Measurements from ENCODE around the gene MRPL58. TPM values are rescaled to one million over a fixed set of nuclear protein-coding genes. Genes with fewer than 3 reads are reported as not detected.

Gene MRPL58
- total and polyA plus RNA-seq, 4 donors = 14.7 to 55.5 (median 35.7) TPM

- Histone ChIP-seq H3K4me1 (ENCODE audit: control insufficient read depth in 5 of 5, insufficient read depth in 5 of 5, low read length in 5 of 5) (peaks cover 0 to 5% (median 0%) of the 10 kb centered on the region in 5 donors), H3K27me3 (ENCODE audit: control insufficient read depth in 3 of 3, insufficient read depth in 3 of 3, low read length in 2 of 3) (no peaks in the 10 kb centered on the region), H3K9me3 (ENCODE audit: control insufficient read depth in 4 of 4, insufficient read depth in 3 of 4, low read length in 3 of 4) (peaks cover 0 to 3% (median 0%) of the 10 kb centered on the region in 4 donors), H3K9ac (ENCODE audit: insufficient read depth in 1 of 2, low read length in 2 of 2) (no peak overlapping the region), H3K36me3 (ENCODE audit: control insufficient read depth in 4 of 4, insufficient read depth in 4 of 4, low read length in 4 of 4) (peaks cover 2 to 42% (median 29%) of the 10 kb centered on the region in 4 donors), H3K4me3 (no peak overlapping the region), H3K27ac (ENCODE audit: low read depth in 1 of 2, low read length in 1 of 2) (no peak overlapping the region)
- ATAC-seq (ENCODE audit: insufficient read depth, low FRiP score) (no peak), DNase-seq (no peak)
- 90 to 95% methylated on average over 8 of the region's 8 CpGs for whole genome bisulfite sequencing, 2 donors
- TF ChIP-seq, protein P1, sequence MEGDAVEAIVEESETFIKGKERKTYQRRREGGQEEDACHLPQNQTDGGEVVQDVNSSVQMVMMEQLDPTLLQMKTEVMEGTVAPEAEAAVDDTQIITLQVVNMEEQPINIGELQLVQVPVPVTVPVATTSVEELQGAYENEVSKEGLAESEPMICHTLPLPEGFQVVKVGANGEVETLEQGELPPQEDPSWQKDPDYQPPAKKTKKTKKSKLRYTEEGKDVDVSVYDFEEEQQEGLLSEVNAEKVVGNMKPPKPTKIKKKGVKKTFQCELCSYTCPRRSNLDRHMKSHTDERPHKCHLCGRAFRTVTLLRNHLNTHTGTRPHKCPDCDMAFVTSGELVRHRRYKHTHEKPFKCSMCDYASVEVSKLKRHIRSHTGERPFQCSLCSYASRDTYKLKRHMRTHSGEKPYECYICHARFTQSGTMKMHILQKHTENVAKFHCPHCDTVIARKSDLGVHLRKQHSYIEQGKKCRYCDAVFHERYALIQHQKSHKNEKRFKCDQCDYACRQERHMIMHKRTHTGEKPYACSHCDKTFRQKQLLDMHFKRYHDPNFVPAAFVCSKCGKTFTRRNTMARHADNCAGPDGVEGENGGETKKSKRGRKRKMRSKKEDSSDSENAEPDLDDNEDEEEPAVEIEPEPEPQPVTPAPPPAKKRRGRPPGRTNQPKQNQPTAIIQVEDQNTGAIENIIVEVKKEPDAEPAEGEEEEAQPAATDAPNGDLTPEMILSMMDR (IDR thresholded peaks at IDR 0.05; ENCODE audit: control extremely low read depth, extremely low read depth) = no peak
These were observed 52.0 kb downstream of the MRPL58 start for GRCh38 chr17:75064460-75064859.

DNA sequence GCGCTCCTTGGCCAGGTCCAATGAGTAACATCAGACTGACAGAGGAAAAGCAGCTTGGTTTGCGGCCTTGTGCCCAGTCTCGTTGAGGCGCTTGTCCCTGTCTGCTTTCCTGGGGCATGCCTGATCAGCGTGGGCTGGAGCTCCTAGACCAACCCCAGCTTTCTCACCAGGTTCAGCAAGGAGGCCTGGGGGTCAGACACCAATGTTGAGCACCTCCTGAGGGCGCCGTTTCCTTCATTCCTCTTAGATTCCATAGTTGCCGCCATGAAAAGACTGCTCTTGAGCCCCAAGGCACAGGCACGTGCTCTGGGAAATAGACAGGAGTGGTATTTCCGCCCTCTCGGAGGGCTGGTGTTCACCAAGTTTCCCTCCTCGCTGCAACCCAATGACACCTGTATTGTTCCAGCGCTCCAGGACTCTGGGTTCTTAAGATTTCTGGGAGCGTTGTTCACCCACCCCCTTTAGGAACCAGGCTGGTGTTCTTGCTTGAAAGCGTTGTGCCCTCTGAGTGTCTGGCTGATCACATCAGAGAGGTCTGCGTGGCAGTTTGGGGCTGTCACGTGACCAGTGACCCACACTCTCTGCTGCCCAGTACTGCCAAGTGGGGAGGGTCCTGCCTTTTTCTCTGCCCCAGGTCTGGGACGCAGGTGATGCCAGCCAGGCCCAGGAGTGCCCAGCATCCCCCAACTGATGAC, 52.5 kb downstream of the MRPL58 start:
- no peak overlapping the region for H3K27ac ChIP-seq (ENCODE audit: low read depth in 1 of 2, low read length in 1 of 2)
- DNase-seq (no peak), ATAC-seq (ENCODE audit: insufficient read depth, low FRiP score) (no peak)
- peaks cover 0 to under 1% (median 0%) of the 10 kb centered on the region in 5 donors for H3K4me1 ChIP-seq (ENCODE audit: control insufficient read depth in 5 of 5, insufficient read depth in 5 of 5, low read length in 5 of 5)
- no peak overlapping the region for H3K4me3 ChIP-seq
- peaks cover 0 to 3% (median 0%) of the 10 kb centered on the region in 4 donors for H3K9me3 ChIP-seq (ENCODE audit: control insufficient read depth in 4 of 4, insufficient read depth in 3 of 4, low read length in 3 of 4)
- WGBS, 2 donors = 95 to 96% methylated on average over 18 of the region's 18 CpGs
- TF ChIP-seq, protein P1 (IDR thresholded peaks at IDR 0.05; ENCODE audit: control extremely low read depth, extremely low read depth) = no peak
- H3K9ac ChIP-seq (ENCODE audit: insufficient read depth in 1 of 2, low read length in 2 of 2) = no peak overlapping the region
- H3K36me3 ChIP-seq (ENCODE audit: control insufficient read depth in 4 of 4, insufficient read depth in 4 of 4, low read length in 4 of 4) = peaks cover 0 to 41% (median 26%) of the 10 kb centered on the region in 4 donors
- no peaks in the 10 kb centered on the region for H3K27me3 ChIP-seq (ENCODE audit: control insufficient read depth in 3 of 3, insufficient read depth in 3 of 3, low read length in 2 of 3)

- DNase-seq (no peak), ATAC-seq (ENCODE audit: insufficient read depth, low FRiP score) (no peak)
- Histone ChIP-seq H3K4me1 (ENCODE audit: control insufficient read depth in 5 of 5, insufficient read depth in 5 of 5, low read length in 5 of 5) (no peaks in the 10 kb centered on the region), H3K36me3 (ENCODE audit: control insufficient read depth in 4 of 4, insufficient read depth in 4 of 4, low read length in 4 of 4) (peaks cover 0 to 38% (median 26%) of the 10 kb centered on the region in 4 donors), H3K9me3 (ENCODE audit: control insufficient read depth in 4 of 4, insufficient read depth in 3 of 4, low read length in 3 of 4) (peaks cover 0 to 3% (median 0%) of the 10 kb centered on the region in 4 donors), H3K27me3 (ENCODE audit: control insufficient read depth in 3 of 3, insufficient read depth in 3 of 3, low read length in 2 of 3) (no peaks in the 10 kb centered on the region), H3K9ac (ENCODE audit: insufficient read depth in 1 of 2, low read length in 2 of 2) (no peak overlapping the region), H3K4me3 (no peak overlapping the region), H3K27ac (ENCODE audit: low read depth in 1 of 2, low read length in 1 of 2) (no peak overlapping the region)
- TF ChIP-seq, protein P1 (IDR thresholded peaks at IDR 0.05; ENCODE audit: control extremely low read depth, extremely low read depth) = no peak
- WGBS, 2 donors = 75 to 80% methylated on average over 6 of the region's 6 CpGs
These were observed 53.2 kb downstream of the MRPL58 start for GRCh38 chr17:75065562-75066151.

Data from lung (tissue), 12 donors.